ENCODE data around the gene ITPRID2. TPM values are rescaled to one million over a fixed set of nuclear protein-coding genes. Genes with fewer than 3 reads are reported as not detected.

ITPRID2 gene
- total and polyA plus RNA-seq, 2 of the 8 experiments (the other 6 are each of a cell fraction or from before 2014, with no cell fraction given): 1.9 to 12.6 TPM

DNA sequence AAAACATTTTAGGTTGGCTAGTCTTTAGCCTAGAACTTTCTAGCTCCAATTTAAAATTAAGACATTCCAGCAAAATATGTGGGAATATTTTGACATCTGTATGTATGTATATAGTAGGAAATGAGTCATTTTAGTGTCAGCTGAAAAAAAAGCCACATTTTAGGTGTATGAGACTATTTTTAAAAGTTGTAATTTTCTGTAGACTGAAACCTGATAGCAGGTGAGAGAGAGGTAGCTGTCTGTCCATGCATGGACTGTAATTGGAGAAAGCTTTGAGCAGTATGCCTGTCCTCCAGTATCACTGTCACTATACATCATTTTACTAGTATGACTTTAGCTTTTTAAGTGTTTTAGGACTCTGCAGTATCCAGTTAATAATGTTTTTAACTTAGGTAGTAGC, 68.0 kb downstream of the ITPRID2 start:
- no peaks in the 10 kb centered on the region for H3K79me1 ChIP-seq (ENCODE audit: low read depth, low read length)
- no peak overlapping the region for H4K5ac ChIP-seq (ENCODE audit: insufficient read length, low read depth, low read length)
- no peak overlapping the region for H2BK20ac ChIP-seq (ENCODE audit: low read length)
- H3K23me2 ChIP-seq (ENCODE audit: low read depth, low read length): no peaks in the 10 kb centered on the region
- no peaks in the 10 kb centered on the region for H4K20me1 ChIP-seq (replicated peaks in 1 of 2; ENCODE audit: control insufficient read depth in 1 of 2, insufficient read depth in 2 of 2, low read length in 2 of 2)
- H2BK120ac ChIP-seq (replicated peaks; ENCODE audit: low read depth, low read length): no peak overlapping the region
- H3K27ac ChIP-seq (ENCODE audit: low read depth, low read length): no peak overlapping the region
- no peak overlapping the region for H4K91ac ChIP-seq (replicated peaks; ENCODE audit: insufficient read length, low read length)
- POLR2A ChIA-PET (ENCODE audit: partially characterized antibody): no interaction called here
- H2BK15ac ChIP-seq (ENCODE audit: low read length): no peak overlapping the region
- TF ChIP-seq CHD1 (IDR thresholded peaks at IDR 0.05; ENCODE audit: low read depth, low read length) (no peak), SIRT6 (IDR thresholded peaks at IDR 0.05; ENCODE audit: low read length) (no peak), SP1 (IDR thresholded peaks at IDR 0.05; ENCODE audit: low read depth, low read length) (no peak), NANOG (IDR thresholded peaks at IDR 0.05; ENCODE audit: insufficient read depth, low read depth, low read length, poor library complexity, severe bottlenecking) (no peak), TAF7 (optimal IDR thresholded peaks at IDR 0.05; ENCODE audit: borderline replicate concordance, low read depth, low read length) (no peak), NRF1 (IDR thresholded peaks at IDR 0.05; ENCODE audit: low read depth, low read length) (no peak), RXRA (IDR thresholded peaks at IDR 0.05; ENCODE audit: insufficient read depth, low read depth, low read length) (no peak), EP300 (IDR thresholded peaks at IDR 0.05; ENCODE audit: borderline replicate concordance in 1 of 2, low read depth in 2 of 2, low read length in 2 of 2) (no peak), POU5F1 (IDR thresholded peaks at IDR 0.05; ENCODE audit: low read depth, low read length) (no peak), EGR1 (IDR thresholded peaks at IDR 0.05; ENCODE audit: borderline replicate concordance, low read depth, low read length) (no peak), SRF (IDR thresholded peaks at IDR 0.05; ENCODE audit: low read depth, low read length) (no peak), GTF2F1 (IDR thresholded peaks at IDR 0.05; ENCODE audit: borderline replicate concordance, low read depth, low read length) (no peak)
- TF ChIP-seq, protein P1, sequence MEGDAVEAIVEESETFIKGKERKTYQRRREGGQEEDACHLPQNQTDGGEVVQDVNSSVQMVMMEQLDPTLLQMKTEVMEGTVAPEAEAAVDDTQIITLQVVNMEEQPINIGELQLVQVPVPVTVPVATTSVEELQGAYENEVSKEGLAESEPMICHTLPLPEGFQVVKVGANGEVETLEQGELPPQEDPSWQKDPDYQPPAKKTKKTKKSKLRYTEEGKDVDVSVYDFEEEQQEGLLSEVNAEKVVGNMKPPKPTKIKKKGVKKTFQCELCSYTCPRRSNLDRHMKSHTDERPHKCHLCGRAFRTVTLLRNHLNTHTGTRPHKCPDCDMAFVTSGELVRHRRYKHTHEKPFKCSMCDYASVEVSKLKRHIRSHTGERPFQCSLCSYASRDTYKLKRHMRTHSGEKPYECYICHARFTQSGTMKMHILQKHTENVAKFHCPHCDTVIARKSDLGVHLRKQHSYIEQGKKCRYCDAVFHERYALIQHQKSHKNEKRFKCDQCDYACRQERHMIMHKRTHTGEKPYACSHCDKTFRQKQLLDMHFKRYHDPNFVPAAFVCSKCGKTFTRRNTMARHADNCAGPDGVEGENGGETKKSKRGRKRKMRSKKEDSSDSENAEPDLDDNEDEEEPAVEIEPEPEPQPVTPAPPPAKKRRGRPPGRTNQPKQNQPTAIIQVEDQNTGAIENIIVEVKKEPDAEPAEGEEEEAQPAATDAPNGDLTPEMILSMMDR (IDR thresholded peaks at IDR 0.05; ENCODE audit: control extremely low read depth in 1 of 3, insufficient read depth in 1 of 3, low read depth in 1 of 3, low read length in 3 of 3): no peak
- no peak overlapping the region for H3K4me3 ChIP-seq (ENCODE audit: extremely low read depth in 1 of 4, insufficient read depth in 2 of 4, low read depth in 3 of 4, low read length in 4 of 4)
- H3K9ac ChIP-seq (replicated peaks in 1 of 4; ENCODE audit: extremely low read depth in 1 of 4, low read depth in 3 of 4, low read length in 3 of 4): no peak overlapping the region
- H2AK5ac ChIP-seq (ENCODE audit: low read depth, low read length): no peak overlapping the region
- H3K56ac ChIP-seq (replicated peaks; ENCODE audit: insufficient read length, low read depth, low read length): no peak overlapping the region
- H3K23ac ChIP-seq (ENCODE audit: insufficient read length): no peak overlapping the region
- H3K36me3 ChIP-seq (ENCODE audit: control insufficient read depth in 2 of 4, insufficient read depth in 4 of 4, low read length in 3 of 4): no peaks in the 10 kb centered on the region
- no peak overlapping the region for H3K4ac ChIP-seq (replicated peaks; ENCODE audit: insufficient read length, low read depth, low read length)
- no peak overlapping the region for H2AFZ ChIP-seq (ENCODE audit: low read length)
- no peak overlapping the region for H3K14ac ChIP-seq (ENCODE audit: insufficient read length)
- CTCF ChIA-PET (ENCODE audit: partially characterized antibody): interaction anchor here (1.2 kb wide), 2 partner anchors 8 to 55 kb away, joined by 3 to 4 read pairs; no protein-coding TSS in a partner anchor
- H3K4me2 ChIP-seq (ENCODE audit: insufficient read depth in 1 of 2, low read depth in 2 of 2, low read length in 2 of 2): no peak overlapping the region
- H3K18ac ChIP-seq (ENCODE audit: extremely low read depth, low read length): no peak overlapping the region
- DNase-seq (ENCODE audit: low read depth in 1 of 2, low spot score in 2 of 2) (no peak), FAIRE-seq (no peak)
- no peaks in the 10 kb centered on the region for H3K27me3 ChIP-seq (replicated peaks in 1 of 4; ENCODE audit: control insufficient read depth in 3 of 4, extremely low read depth in 1 of 4, insufficient read depth in 3 of 4, low read length in 3 of 4)
- H2BK12ac ChIP-seq (ENCODE audit: low read depth, low read length): no peak overlapping the region
- no peak overlapping the region for H2BK5ac ChIP-seq (ENCODE audit: low read depth, low read length)
- no peaks in the 10 kb centered on the region; a peak in 1 of 4 replicates for H3K9me3 ChIP-seq (ENCODE audit: insufficient read depth in 2 of 2, low read depth in 1 of 2, low read length in 1 of 2)
- H3K79me2 ChIP-seq (ENCODE audit: control insufficient read depth in 1 of 2, insufficient read depth in 2 of 2, low read length in 2 of 2): no peaks in the 10 kb centered on the region
- H4K8ac ChIP-seq (ENCODE audit: extremely low read depth, insufficient read depth, low read length): no peak overlapping the region
- no peaks in the 10 kb centered on the region for H3K4me1 ChIP-seq (replicated peaks in 1 of 4; ENCODE audit: control insufficient read depth in 3 of 4, insufficient read depth in 4 of 4, low read length in 3 of 4)

Measured in H1 (cell line).